Activated effector memory CD4-positive, alpha-beta T cell treated with anti-CD3 and anti-CD28 coated beads, Interleukin-2, amount 50 U/mL, for 16 hours (primary cell): ENCODE data around the gene SLC16A3.

Experiments used
- DNase-seq: peaks from one replicate; pipeline ENCODE4 v3.0.0-alpha.2; 2020

The SLC16A3 gene

DNA sequence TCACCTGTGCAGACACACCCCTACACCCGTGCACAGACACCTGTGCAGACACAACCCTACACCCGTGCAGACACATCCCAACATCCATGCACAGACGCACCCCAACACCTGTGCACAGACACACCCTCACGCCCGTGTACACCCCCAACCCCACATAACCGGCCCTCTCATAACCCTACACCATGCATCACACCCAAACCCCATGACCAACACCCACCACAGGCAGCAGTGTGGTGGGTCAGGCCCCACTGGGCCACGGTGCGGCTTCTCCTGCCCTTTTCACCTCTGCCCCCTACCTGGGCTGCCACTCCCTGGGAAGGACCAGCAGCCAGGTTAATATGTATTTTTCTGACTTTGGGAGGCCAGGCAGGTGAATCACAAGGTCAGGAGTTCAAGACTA is 4.2 kb upstream of the SLC16A3 start:
- DNase-seq, result no peak

- no peak for DNase-seq
These were observed 3.3 kb upstream of the SLC16A3 start for GRCh38 chr17:82225368-82226029.

- DNase-seq, result no peak
These were observed 2.6 kb upstream of the SLC16A3 start for GRCh38 chr17:82226146-82226808.

- DNase-seq, result no peak
These were observed 1.8 kb upstream of the SLC16A3 start for GRCh38 chr17:82226809-82227628.

- no peak for DNase-seq
These were observed 1.1 kb upstream of the SLC16A3 start for GRCh38 chr17:82227629-82228277.

GRCh38 chr17:82228278-82228841 is 482 bp upstream of the SLC16A3 start:
- DNase-seq, result peak; percentile 85

DNA sequence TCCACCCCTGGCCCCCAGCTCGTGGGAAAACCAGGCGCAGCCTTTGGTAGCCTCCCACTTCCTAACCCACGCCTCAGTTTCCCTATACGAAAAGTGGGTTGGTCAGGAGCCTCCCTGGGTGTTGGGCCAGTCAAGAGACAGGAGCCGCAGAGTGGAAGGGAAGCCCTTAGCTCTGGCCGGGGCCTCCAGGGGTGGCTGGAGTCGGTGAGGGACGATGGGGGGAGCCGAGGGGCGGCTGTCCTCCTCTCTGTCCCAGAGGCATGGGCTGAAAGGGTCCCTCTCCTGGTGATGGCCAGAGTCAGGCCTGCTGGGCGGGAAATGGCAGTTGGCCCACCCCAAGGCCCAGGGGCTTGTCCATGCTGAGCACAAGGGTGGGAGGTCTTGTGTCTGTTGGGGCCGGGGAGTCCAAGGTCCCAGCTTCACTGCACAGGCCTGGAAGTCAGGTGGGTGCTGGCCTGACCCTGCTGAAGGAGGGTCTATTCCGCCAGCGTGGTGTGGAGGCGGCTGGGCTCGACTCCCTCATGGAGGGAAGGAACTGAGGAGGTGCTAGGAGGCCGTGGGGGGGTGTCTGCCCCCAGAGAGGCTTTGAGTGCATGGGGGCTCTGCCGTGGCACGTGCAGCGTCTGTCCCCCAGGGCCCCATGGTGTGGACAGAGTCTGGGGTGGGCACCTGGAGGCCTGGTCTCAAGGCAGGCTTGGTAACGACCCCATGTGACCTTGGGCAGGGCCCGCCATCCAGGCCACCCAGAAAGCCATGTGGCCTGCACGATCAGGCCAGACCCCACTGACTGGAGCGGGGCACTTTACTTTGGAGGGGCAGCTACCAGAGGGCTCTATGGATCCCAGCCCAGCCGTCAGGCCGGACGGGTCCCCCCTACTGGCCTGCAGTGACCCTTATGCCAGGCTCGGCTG is 1.1 kb downstream of the SLC16A3 start:
- DNase-seq, result peak; percentile 63

DNA sequence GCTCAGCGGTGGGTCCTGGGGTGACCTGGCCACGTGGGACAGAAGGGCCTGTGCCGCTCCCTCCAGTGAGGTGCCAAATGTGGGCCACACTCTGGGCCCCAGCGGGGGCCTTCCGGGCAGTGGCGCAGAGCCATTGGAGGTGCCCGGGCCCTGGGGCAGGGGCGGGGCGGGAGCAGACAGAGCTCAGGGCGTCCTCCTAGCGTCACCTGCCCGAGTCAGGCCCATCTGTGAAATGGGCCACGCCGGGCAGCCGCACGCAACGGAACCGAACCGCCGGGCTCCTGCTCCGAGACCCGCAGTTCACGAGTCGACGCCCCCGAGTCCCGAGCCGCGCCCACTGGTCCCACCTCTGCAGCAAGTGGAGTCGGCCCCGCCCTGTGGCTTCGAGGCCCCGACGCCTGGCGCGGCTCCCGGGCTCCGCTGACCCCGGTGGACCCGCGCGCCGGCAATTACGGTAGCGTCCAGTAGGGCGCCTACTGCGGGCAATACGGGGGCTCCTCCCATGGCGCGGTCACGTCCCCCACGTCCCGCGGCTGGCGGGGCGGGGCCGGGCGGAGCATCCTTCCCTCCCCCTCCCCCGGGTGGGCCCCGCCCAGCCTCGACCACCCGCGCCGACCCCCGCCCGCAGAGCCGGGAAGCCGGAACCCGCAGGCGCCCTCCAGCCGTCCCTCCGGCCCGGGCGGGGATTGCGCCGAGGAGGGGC is 1.9 kb downstream of the SLC16A3 start:
- DNase-seq, result peak; percentile 82

DNA sequence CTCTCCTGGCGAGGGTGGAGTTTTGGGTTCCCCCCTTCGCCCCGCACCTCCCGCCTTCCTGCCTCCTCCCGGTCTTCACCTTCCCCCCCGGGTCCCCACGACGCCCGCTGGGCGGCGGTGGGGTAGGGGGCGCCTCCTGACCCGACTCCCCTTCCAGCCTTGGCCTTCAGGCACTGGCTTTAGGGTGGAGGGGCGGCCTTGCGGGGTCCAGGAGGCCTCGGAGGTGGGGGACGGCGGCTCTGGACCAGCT is 2.4 kb downstream of the SLC16A3 start:
- DNase-seq, result no peak

- DNase-seq, result peak; percentile 72
These were observed 2.9 kb downstream of the SLC16A3 start for GRCh38 chr17:82231562-82232321.

GRCh38 chr17:82232322-82232820 is 3.5 kb downstream of the SLC16A3 start:
- DNase-seq, result peak; percentile 63

GRCh38 chr17:82232876-82233785 is 4.3 kb downstream of the SLC16A3 start:
- no peak for DNase-seq

GRCh38 chr17:82234211-82235055 is 5.6 kb downstream of the SLC16A3 start:
- DNase-seq, result peak; percentile 64

DNA sequence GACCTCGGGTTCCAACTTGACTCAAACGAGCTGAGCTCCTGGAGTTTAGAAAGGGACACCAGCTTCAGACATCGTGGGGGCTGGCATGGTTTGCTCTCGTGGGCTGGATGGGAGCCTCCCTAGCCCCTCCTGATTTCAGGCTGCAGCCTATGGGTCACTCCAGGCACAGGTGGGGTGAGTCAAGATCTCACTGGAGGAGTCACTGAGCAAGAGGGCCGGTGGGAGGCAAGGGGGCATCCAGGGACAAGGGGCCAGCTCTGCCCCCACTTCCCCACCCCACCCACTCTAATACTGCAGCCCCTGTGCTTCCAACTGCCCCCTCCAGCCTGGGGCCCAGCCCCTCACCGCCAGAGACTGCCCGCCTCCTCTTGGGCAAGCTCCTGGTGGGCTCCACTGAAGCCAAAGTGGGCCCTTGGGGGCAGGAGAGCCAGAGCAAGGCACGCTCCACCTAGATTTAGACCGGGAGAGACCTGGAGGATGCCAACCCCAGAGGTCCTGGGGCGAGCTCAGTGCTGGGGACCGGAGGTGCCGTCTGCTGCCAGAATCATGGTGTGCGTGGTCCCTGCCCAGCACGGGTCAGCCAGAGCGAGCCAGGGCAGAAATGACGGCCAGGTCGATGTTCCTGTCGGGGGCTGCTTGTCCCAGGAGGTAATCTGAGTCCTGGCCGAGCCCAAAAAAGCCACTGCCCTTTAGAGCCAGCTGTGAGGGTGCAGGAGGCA is 6.4 kb downstream of the SLC16A3 start:
- no peak for DNase-seq

GRCh38 chr17:82235775-82236141 is 6.9 kb downstream of the SLC16A3 start:
- DNase-seq, result peak; percentile 62

DNA sequence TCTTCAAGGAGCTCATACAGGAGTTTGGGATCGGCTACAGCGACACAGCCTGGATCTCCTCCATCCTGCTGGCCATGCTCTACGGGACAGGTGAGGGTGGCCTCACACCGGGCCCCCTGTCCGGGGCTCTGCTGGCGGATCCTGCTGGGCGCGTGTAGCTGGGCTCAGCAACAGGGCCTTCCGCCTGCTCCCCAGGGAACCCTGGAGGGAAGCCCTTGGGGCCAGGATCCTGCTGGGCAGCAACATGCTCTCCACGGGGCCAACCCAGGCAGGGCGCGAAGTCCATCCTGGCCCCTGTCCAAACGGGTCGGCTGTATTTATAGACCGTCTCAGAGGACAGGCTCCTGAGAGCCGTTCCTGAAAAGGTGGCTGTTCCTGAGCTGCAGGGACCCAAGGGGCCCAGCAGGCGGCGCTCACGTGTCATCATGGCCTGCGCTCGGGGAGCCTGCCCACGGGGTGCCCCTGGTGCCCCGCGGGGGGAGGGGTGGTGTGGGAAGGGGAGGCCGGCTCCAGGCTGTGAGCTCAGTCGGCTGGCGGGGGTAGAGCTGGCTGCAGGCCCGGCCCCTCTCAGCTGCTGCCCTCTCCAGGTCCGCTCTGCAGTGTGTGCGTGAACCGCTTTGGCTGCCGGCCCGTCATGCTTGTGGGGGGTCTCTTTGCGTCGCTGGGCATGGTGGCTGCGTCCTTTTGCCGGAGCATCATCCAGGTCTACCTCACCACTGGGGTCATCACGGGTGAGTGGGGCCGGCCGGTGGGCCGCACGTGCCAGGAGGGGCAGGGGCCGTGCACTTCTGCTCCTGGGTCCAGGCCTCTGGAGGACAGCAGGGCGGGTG is 7.5 kb downstream of the SLC16A3 start:
- DNase-seq, result peak; percentile 89
